HPDE6-E6E7 (cell line): ENCODE data around the gene CACNA1C.

Source experiments
- DNase-seq: peaks from one replicate; pipeline ENCODE4 v3.0.0; 2011; ENCODE audit warnings: missing footprints; ENCODE audit errors: extremely low spot score

The CACNA1C gene

GRCh38 chr12:2745655-2746054 is 692.9 kb downstream of the CACNA1C start:
- no peak for DNase-seq
